Esophagus mucosa (tissue), 1 donor: ENCODE results near the gene KXD1. TPM values are rescaled to one million over a fixed set of nuclear protein-coding genes. Genes with fewer than 3 reads are reported as not detected.

Experiments
- ATAC-seq: fragments of 200-7000 bp; cut with Tn5 transposase; one replicate; pipeline ENCODE4 v1.9.1; 2020
- total RNA-seq: library from RNA; stranded (reverse); gene quantifications from one replicate; pipeline ENCODE4 v1.2.4, GENCODE V29; 2023
- donor health status: DM: yes; HTN: yes; CAD: no.

The KXD1 gene
- total RNA-seq, 1 donor from 2014 or later, result 60.2 TPM

- ATAC-seq, result no peak
Observed at GRCh38 chr19:18616023-18616422, 58.4 kb downstream of the KXD1 start.

GRCh38 chr19:18617562-18617961 is 59.9 kb downstream of the KXD1 start:
- ATAC-seq, result no peak

DNA sequence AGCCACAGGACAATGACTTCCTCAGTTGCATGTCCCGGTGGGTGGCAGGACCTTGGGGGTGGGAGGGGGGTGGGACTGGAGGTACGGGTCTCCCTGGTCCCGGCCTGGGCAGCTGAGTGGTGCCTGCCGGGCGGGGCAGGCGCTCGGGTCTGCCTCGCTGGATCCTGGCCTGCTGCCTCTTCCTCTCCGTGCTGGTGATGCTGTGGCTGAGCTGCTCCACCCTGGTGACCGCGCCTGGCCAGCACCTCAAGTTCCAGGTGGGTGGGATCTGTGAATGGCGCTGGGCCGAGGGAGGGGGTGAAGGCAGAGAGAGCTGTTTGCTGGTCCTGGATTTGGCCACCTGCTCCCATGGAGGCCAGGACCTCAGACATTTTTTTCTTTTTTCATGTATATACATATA is 60.6 kb downstream of the KXD1 start:
- ATAC-seq, result no peak

Other genes starting within 250 kb of the KXD1 start
- gene LSM4, start 234.8 kb upstream of the KXD1 start, total RNA-seq, result 85.0 TPM
- 5.5 TPM for gene PGPEP1, start 217.3 kb upstream of the KXD1 start, total RNA-seq
- 3.9 TPM for gene GDF15, start 171.7 kb upstream of the KXD1 start, total RNA-seq
- gene LRRC25, start 160.2 kb upstream of the KXD1 start, total RNA-seq, result 0.48 TPM
- 15.7 TPM for gene SSBP4, start 138.5 kb upstream of the KXD1 start, total RNA-seq
- gene ISYNA1, start 119.7 kb upstream of the KXD1 start, total RNA-seq, result 8.5 TPM
- 7.5 TPM for gene ELL, start 35.8 kb upstream of the KXD1 start, total RNA-seq
- gene FKBP8, start 14.3 kb upstream of the KXD1 start, total RNA-seq, result 125 TPM
- 1,224 TPM for gene UBA52, start 14.0 kb downstream of the KXD1 start, total RNA-seq
- 41.3 TPM for gene REX1BD, start 30.9 kb downstream of the KXD1 start, total RNA-seq
- gene CRLF1, start 48.9 kb downstream of the KXD1 start, total RNA-seq, result 7.9 TPM
- gene TMEM59L, start 55.0 kb downstream of the KXD1 start, total RNA-seq, result 0.28 TPM
- gene KLHL26, start 79.2 kb downstream of the KXD1 start, total RNA-seq, result 5.6 TPM
- gene CRTC1, start 125.8 kb downstream of the KXD1 start, total RNA-seq, result 4.0 TPM
- 0.16 TPM for gene COMP, start 233.4 kb downstream of the KXD1 start, total RNA-seq